ENCODE data around the gene OPHN1. TPM values are rescaled to one million over a fixed set of nuclear protein-coding genes. Genes with fewer than 3 reads are reported as not detected.

The OPHN1 gene
- total RNA-seq, 1 experiment from 2014 or later, result 4.4 TPM

GRCh38 chrX:68439341-68439740, 6.0 kb upstream of the OPHN1 start (continued):
- TF ChIP-seq ATF6 (CRISPR knock-in tag; IDR thresholded peaks at IDR 0.05), result no peak
- no peak for TF ChIP-seq E2F4 (CRISPR knock-in tag; IDR thresholded peaks at IDR 0.05; ENCODE audit: borderline replicate concordance, low read depth)
- TF ChIP-seq FOXJ3 (CRISPR knock-in tag; IDR thresholded peaks at IDR 0.05; ENCODE audit: borderline replicate concordance), result no peak
- no peak for TF ChIP-seq ZNF416 (CRISPR knock-in tag; IDR thresholded peaks at IDR 0.05)
- TF ChIP-seq CTCF (IDR thresholded peaks at IDR 0.05), result no peak
- no peak for TF ChIP-seq JUN (CRISPR knock-in tag; IDR thresholded peaks at IDR 0.05)

- H3K27ac Mint-ChIP-seq, result no peak overlapping the region
- H3K4me3 Mint-ChIP-seq, result no peak overlapping the region
- DNase-seq (ENCODE audit: low spot score) (no peak), ATAC-seq (no peak)
- H3K36me3 Mint-ChIP-seq, result no peaks in the 10 kb centered on the region
- CTCF ChIA-PET, result no interaction called here
- TF ChIP-seq ATF3 (CRISPR knock-in tag; conservative IDR thresholded peaks at IDR 0.05) (no peak), ZNF263 (CRISPR knock-in tag; IDR thresholded peaks at IDR 0.05; ENCODE audit: low read depth) (no peak), HMGXB4 (CRISPR knock-in tag; IDR thresholded peaks at IDR 0.05) (no peak), ZNF232 (CRISPR knock-in tag; IDR thresholded peaks at IDR 0.05) (no peak), ZNF281 (CRISPR knock-in tag; IDR thresholded peaks at IDR 0.05) (no peak)
- H3K4me1 Mint-ChIP-seq, result peaks cover 8% of the 10 kb centered on the region
- H3K9me3 Mint-ChIP-seq, result no peaks in the 10 kb centered on the region
- POLR2A ChIA-PET, result no interaction called here
- no peaks in the 10 kb centered on the region for H3K27me3 Mint-ChIP-seq (ENCODE audit: low read depth)
Observed at GRCh38 chrX:68438575-68438974, 5.3 kb upstream of the OPHN1 start.

- Mint-ChIP-seq H3K36me3 (no peaks in the 10 kb centered on the region; the same call in 1 of the 2 replicates), H3K4me3 (peak overlapping the region; percentile 89), H3K9me3 (no peaks in the 10 kb centered on the region), H3K4me1 (peaks cover 19% of the 10 kb centered on the region), H3K27ac (peak overlapping the region; percentile 65), H3K27me3 (ENCODE audit: low read depth) (no peaks in the 10 kb centered on the region)
- TF ChIP-seq HMGA2 (CRISPR knock-in tag; IDR thresholded peaks at IDR 0.05), result no peak
- TF ChIP-seq CBFB (CRISPR knock-in tag; IDR thresholded peaks at IDR 0.05; ENCODE audit: low read depth), result no peak
- no peak for TF ChIP-seq ZNF219 (CRISPR knock-in tag; IDR thresholded peaks at IDR 0.05; ENCODE audit: borderline replicate concordance)
- no peak for TF ChIP-seq GRHL2 (CRISPR knock-in tag; IDR thresholded peaks at IDR 0.05; ENCODE audit: insufficient replicate concordance, severe bottlenecking)
- 0 out of 2 replicates have a peak, but pooled peaks have one; percentile 33 for TF ChIP-seq FOXK1 (CRISPR knock-in tag; IDR thresholded peaks at IDR 0.05)
- CTCF ChIA-PET, result interaction anchor here (1.0 to 2.0 kb wide), 4 partner anchors 29 to 277 kb away, joined by 3 to 13 read pairs (median 3); no protein-coding TSS in a partner anchor
- ATAC-seq (no peak), DNase-seq (ENCODE audit: low spot score) (no peak)
- POLR2A ChIA-PET, result interaction anchor here (1.0 kb wide), 1 partner anchor 9 kb away, joined by 3 read pairs; no protein-coding TSS in a partner anchor
Observed at GRCh38 chrX:68433981-68434299, 645 bp upstream of the OPHN1 start.
